Stimulated activated CD4-positive, alpha-beta T cell treated with anti-CD3 and anti-CD28 coated beads, Interleukin-12 subunit alpha, Interleukin-12 subunit beta, amount 100 ng/mL, for 4 hours (primary cell): ENCODE measurements around the gene KCNMA1.

Source experiments
- DNase-seq: peaks from one replicate; pipeline ENCODE4 v3.0.0-alpha.2; 2020

The KCNMA1 gene

DNA sequence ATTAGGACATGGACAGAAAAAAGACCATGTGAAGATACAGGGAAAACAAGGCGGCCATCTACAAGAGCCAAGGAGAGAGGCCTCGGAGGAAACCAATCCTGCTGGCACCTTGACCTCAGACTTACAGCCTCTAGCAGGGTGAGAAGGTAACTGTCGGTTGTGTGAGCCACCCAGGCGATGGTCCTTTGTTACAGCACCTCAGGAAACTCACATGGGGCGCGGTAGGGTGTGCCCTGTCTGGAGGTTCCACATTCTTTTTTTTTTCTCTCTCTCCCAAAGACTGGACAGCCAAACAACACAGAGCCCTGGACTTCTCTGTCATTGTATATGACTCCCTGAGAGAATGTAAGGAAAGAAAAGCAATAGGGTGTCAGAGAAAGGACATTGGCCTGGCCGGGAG, 163.2 kb downstream of the KCNMA1 start:
- no peak for DNase-seq

DNA sequence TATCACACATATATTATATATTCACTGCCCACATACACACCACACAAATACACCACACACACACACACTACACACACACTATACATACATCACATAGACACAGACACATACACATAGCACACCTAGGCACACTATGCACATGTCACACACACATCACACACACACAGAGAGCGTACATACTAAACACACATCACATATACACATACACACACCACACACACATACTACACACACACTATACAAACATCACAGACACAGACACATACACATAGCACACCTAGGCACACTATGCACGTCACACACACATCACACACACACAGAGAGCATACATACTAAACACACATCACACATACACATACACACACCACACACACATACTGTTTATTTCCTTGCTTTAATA, 165.5 kb downstream of the KCNMA1 start:
- DNase-seq = no peak

DNA sequence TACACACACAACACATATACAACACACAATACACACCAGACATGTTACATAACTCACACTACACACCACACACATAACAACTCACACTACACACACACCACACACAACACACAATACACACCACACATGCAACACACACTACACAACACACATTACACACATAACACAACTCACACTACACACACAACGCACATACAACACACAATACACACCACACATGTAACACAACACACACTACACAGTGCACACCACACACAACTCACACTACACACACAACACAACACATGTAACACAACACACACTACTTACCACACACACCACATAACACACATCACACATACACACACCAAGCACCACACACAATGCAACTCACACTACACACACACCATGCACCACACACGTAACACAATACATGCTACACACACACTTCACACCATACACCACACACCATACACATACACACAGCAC, 166.5 kb downstream of the KCNMA1 start:
- DNase-seq = no peak

DNA sequence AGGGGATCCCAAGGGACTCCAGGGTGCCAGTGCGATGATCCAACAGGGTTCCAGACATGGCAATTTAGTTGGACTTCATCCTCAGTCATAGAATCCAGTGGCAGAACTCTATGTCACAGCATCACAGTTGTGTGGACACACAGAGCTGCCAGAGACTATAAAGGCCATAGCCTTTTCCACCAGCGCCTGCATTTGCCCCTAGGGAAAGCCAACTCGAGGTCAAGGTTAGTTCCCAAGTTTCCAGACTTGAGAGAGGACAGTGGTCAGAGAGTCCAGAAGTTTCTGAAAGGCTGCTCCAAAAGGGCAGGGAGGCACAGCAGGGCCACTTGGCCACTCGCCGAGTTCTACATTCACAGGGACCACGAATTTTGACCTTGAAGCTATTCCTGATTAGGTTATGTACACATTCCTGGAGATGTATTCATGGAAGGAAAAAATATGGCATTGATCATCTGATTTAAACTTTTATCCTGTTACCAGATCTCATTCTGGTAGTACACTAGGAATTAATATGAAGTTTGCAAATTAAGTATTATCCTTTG, 170.1 kb downstream of the KCNMA1 start:
- no peak for DNase-seq

DNA sequence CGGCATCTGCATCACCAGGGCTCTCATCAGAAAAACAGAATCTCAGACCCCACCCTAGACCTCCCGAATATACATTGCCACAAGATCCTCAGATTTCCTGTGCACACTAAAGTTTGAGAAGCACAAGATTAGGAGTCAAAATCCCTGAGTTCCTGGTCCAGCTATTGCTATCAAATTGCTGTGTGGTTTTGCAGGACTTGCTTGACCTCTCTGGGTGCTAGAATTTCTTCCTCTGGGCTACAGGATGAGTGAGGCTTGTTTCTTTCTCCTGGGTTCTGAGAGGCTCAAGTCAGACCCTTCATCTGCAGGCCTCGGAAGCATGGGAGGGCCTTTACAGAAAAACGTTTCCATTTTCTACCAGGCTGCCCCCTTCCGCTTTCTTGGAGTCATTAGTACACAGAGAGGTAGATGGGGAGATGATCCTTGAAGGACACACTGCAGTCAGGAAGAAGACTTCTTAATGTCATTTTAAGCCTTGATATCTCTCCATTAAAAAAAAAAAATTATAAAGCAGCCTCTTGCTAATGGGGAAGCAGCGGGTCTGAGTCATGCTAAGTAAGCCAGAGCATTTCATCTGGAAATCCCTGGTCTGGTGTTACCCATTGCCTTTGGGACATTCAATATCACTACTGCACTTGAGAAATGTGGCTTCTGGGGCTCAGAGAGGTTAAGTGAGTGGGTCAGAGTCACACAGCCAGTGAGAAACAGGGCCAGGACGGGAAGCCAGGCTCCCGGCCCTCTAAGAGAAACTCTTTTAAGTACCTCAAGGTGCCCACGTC, 173.5 kb downstream of the KCNMA1 start:
- DNase-seq = no peak

DNA sequence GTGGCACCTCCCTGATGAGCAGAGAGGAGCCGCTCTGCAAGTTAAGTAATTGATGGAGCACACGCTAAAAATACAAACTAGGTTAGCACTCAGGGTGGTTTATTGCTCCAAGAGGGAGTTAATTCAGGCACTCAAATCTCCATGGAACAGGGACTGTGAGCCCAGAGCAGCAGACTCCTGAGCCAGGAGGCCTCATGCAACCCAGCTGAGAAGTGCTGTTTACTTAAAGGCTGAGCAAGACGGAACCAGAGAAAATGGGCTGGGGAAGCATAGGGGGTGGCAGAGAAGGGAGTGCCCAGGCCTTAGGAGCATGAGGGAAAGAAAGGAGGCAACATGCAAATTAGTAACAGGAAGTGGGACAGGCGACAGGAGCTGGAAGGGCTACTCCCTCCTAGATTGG, 174.1 kb downstream of the KCNMA1 start:
- DNase-seq = no peak

DNA sequence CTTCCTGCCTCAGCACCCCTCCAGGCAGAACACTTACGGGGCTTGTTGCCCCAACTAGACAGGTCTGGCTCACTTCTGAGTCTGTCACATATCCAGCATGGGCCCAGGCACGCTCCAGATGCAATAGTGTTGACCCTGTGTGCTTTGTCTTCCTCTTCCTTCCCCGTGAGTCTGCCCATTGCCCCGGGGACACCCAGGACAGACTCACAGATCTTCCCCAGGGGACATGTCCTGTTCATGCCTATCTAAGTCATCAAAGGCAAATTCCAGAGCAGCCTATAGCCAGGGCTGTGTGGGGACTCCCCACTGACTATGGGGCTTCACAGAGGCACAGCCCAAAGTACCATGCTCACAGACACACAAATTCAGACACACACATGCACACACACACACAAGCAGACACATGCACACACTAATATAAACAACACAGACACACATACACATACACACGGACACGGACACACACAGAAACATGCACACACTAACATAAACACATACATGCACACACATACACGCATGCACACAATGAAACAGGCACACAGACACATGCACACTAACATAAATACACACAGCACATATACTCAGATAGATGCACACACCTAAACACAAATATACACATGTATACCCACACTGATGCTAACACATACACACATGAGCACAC, 175.8 kb downstream of the KCNMA1 start:
- DNase-seq = no peak

DNA sequence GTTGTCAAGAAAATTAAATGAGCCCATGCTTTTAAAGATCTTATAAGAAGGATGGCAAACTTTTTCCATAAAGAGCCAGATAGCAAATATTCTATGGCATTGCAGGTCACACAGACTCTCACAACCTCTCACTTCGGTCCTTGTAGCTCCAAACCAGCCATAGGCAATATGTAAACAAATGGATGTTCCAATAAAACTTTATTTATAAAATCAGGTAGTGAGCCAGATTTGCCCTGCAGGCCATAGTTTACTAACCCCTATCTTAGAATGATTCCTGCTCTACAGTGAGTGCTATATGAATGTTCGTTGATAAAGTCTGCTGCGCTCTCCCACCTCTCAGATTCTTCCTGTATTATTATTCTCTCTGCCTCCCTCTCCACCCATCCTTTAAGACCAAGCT, 177.7 kb downstream of the KCNMA1 start:
- no peak for DNase-seq

DNA sequence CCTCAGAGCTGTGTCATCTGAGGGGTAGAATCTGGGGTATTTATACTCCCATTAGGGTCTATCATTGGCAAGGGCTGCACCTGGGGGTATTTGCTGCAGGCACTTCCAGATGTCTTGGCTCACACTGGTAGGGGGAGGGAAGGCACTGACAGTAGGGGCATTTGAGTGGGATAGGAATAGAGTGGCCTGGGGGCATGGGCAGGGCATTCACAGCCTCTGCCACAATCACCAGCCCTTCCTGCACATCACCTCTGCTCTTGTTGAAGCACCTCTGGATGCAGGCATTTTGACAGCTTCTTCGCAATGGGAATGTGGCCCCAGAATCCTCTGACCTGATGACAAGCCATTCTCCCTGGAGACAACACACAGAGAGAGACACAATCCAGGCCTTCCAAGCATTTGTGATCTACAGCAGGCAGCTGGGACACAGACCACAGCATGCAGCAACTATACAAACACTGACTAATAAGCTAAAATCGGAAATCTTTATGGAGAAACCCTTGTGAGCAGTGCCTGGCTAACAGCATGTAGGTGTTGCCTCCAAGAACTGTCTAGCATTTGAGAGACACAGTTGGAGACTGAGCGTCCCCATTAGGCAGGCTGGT, 178.5 kb downstream of the KCNMA1 start:
- DNase-seq = no peak

DNA sequence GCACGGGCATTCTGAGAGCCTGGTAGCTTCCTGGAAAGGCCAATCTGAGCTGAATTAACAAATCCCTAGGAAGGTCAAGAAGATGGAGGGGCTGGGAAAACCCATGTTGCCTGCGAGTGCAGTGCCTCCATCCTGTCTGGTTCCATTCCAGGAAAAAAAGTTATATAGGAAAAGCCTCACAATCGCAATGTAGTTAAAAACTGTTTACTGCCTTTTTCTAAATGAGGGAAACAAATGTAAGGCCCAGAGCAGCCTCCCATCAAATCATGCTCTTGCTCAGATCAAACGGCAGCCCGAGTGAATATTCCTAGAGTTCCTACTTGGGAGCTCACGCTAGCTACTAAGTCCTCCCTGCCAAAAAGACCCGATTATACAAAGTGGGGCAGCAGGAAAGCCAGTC, 179.9 kb downstream of the KCNMA1 start:
- DNase-seq = no peak

DNA sequence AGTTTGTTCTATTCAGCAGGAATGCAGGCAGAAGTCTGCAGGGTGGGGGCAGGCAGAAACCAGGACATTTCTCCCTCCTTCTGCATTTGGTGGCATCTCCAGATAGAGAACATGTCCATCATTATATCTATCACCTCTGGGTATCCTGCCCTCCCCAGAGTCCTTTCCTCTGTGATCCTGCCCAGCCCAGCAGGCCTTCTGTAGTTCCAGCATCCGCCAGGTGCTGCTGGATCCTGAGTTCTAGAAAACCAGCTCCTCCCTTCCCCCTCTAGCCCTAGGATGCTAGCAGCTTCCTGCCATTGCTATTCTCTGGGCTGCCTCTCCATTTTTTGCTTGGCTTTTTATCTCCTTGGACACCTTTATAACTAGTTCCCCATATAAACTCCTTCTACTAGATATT, 180.3 kb downstream of the KCNMA1 start:
- DNase-seq = no peak

DNA sequence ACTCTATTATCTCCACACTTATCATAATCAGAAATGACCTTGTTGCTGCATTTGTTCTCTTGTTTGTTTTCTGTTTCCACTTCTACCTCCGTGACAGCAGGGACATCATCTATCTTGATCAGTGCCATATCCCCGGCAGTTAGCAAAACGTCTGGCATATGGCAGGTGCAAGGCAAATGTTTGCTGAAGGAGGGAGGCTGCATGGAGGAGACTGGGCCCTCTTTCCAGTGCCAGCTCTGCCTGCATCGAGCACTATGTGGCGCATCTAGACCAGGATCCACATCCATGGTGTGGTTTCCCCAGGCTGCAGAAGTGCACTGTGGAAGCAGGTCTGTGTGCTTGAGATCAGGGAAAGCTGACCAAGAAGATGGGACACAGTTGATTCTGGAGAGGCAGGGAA, 181.2 kb downstream of the KCNMA1 start:
- no peak for DNase-seq

DNA sequence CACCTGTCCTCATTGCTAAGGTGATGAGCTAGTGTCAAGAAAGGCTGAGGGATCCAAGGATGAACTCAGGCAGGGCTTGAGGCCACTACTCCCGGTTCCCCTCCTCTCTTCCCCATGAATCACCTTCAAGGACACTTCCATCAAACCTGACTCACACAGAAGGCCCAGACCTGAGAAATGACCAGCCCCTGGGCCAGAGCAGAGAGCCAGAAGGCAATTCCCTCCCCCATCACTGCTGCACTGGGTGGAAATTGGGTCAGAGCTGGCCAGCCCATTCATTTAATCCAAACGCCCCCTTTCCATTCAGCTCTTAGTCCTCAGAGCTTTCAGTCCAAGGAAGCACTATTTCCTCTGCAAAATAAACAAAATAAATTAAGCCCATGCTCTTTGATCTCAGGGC, 182.0 kb downstream of the KCNMA1 start:
- DNase-seq = no peak

DNA sequence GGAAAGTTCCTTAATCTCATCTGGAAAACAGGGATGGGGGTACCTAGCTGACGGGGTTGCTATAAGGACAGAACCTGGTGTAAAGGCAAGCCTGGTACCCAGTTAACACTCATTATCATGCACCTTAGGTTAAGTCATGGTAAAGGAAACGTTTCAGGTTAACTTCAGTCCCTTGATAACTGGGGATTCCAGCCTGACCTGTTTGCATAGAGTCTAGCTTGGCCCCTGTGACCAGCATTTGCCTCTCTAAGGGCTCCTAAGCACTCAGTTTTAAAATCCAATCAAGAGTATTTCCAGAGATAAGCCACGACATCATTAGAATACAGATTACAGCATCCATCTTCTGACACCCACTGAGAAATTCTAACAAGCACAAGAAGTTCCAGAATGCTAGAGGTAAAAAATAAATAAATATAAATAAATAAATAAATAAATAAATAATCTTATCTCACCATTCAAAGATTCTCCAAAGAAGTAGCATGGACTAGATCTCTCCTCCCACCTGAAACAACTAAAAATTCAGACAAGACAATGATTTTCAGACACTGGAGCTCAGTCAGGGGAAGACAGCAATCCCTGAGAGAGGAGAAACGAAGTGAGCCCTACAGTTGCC, 184.6 kb downstream of the KCNMA1 start:
- no peak for DNase-seq

DNA sequence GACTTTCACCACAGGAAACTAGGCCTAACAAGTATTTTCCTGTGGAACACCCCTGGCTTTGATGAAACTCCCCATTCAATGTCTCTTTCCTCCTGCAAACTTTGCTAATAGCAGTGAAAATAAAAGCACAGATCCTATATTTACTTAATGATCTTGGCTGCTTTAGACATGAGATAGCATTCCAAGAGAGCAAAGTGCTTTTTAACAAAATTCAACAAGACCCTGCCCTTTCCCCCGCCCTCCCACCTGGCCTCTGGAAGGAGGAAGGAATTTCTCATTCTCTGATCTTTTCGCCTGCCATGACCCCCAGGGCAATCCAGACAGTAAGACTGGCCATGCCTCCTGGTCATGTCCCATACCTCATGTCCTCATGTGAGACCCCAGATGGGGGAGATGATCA, 185.7 kb downstream of the KCNMA1 start:
- DNase-seq = no peak

DNA sequence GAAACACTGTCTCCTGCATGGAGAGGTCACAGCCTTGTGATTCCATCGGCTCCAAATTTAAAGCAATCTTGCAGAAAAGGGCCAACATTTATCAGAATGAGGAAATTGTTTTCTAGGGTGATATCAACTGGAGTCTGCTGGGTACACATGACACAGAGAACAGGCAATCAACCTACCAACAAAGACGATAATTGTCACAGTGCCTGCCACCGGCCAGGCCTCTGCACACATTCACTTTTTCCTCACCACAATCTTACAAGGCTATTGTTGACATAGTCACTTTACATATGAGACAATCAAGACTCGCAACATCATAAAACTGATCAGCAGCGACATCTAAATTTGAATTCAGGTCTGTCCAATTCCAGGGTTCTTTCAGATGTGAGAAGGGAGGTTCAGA, 189.4 kb downstream of the KCNMA1 start:
- no peak for DNase-seq

DNA sequence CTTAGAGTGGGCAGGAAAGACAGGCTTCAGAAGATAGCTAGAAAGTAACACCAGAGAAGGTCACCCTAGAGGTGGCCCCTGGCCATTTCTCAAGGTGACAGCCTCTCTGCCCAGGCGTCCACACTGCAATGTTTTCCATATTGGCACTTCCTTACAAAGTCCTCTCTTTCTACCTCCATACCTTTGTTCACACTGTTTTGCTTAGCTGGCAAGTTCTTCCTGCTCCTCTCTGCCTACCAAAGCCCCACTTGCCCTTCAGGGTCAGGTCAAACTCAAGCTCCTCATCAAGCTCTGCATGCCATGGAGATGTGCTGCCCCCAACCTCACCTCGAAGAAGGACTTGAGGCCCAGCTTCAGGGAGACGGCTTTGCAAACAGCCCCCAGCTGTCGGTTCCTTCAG, 190.9 kb downstream of the KCNMA1 start:
- no peak for DNase-seq

DNA sequence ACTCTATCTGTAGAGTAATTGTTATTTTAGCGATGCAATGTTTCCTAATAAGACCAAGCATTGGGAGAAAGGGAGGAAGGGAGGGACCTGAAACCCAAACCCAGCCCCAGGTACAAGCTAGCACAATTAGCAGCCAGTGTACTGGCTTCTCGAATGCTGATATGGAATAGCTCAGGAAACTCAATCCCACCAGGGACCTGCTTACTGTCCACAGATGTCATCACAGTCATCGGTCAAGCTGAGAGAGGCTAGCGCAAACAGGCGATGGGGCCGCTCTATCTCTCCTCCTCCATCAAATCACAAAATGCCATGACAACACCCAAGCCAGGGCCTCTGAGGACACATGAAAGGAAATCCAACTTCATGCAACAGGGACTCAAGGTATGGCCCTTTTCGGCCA, 192.1 kb downstream of the KCNMA1 start:
- no peak for DNase-seq

DNA sequence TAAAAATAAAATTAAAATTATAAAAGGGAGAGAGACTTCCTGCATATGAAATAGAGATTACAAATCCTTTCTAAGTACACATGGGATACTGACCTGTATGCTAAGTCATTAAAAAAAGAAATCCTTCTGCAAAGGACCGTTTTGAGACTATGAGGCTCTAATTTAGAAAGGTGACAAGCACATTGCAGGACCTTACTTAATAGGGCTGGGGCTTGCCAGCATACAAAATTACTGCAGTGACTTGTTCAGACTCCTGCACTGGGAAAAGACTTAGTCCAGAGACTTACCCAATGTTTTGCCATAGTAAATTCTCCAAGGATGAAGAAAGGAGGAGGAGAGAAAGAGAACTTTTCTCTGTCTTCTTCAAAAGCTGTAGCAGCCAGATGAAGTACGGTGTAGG, 193.6 kb downstream of the KCNMA1 start:
- DNase-seq = no peak

DNA sequence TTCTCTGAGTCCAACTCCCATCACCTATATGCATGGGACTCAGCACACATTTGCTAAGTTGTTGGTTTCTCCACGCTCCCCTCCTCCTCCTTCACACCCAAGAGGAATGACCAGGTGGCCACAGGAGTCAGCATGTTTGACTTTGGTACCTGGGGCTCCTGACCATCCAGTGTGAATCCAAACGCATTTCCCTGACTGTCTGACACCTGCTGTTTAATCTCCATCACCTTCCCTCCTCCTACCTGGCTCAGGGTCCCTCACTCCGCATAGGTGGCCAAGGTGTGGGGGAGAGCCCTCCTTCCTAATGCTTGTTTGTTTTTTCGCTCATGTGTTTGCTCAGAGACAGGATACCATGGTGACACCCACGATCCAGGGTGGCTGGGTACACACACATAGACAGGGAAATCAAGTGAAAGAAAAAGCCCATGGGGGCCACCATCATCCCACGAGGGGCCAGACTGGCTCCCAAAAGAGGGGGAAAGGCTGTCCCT, 194.9 kb downstream of the KCNMA1 start:
- no peak for DNase-seq

DNA sequence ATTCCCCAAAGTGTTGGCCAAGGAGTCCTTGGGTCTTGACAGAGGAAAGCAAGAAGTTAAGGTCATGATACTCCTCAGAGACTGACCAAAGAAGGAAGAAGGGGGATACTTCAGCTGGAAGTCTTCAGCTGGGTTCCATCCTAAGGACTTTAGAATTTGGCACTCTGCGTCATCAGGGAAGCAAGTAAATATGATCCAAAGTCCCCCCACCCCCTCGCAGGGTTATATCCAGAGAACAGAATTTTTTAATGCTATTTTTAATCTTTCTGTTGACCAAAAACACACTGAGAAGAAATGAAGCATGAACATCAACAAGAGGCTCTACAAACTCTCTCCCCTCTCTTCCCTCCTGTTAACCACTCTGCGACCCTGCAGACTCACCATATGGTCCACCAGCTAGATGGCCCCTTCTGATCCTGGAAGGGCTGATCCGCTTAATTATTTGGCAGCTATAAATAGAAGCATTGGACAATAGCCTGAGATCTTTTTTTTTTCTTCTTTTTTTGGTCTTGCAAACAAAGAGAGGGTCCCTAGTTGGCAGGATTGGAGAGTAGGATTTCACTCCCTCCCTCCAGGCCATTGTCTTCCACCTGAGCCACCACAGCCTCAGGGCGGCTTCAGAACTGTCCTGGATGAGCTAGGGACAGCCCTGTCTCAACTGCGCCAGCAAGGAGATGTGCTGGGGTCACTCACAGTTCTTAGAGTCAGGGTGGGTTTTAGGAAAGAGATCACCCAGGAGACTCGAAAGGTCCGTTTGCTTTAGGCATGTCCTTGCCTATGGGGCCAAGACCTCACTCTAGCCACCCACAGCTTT, 196.0 kb downstream of the KCNMA1 start:
- DNase-seq = no peak

DNA sequence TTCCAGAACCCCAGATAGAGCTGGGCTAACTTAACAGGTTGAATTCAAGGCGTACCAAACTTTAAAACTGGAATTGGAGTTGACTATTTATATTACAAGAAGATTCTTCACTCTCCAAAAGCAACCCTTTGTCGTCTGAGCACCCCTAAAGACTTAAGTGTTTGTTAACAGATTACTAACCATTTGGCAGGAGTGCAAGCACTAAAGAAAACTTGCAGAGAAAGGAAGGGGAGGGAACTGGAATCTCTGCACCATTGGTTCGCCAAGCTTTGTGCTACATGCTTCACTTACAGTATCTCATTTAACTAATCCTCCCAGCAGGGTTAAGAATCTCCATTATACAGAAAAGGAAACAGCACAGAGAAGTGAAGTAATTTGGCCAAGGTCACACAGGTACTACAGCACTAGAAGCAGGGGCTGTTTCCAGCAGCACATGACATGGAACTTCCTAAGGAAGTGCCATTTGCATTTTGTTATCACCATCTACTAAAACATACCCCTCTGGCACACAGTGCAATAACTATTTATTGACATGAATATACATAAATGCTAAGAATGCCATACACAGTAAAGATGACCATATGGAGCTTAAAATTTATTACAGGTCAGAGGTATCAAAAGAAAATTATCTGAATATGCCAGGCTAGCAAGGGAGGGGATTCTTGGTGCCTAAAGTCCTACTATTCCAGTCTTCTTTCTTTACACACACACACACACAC, 201.2 kb downstream of the KCNMA1 start:
- no peak for DNase-seq
